Calu3 (cell line): ENCODE data around the gene CYBB. TPM values are rescaled to one million over a fixed set of nuclear protein-coding genes. Genes with fewer than 3 reads are reported as not detected.

ENCODE experiments used
- BruUV-seq: library from RNA; stranded (reverse); fragments of 400-500 nt; replicated peaks from 2 replicates; lab custom pipeline; 2021; lab: Mats Ljungman, UMichigan
- CTCF ChIA-PET: fragments of 300-600 bp; sonication (Branson Sonifier 250); formaldehyde crosslinking; loops from one replicate; lab custom pipeline; 2022; ENCODE audit warnings: antibody characterized with exemption; lab: Charles Lee
- DNase-seq: peaks from one replicate; pipeline ENCODE4 v3.0.0; 2022
- H3K27ac Mint-ChIP-seq: one replicate; pipeline ENCODE4 v1.8.0; 2022; ENCODE audit warnings: mixed read lengths; ENCODE audit not compliant: unreplicated experiment
- H3K27me3 Mint-ChIP-seq: one replicate; pipeline ENCODE4 v1.8.0; 2022; ENCODE audit warnings: mixed read lengths; ENCODE audit not compliant: unreplicated experiment
- H3K36me3 Mint-ChIP-seq: one replicate; pipeline ENCODE4 v1.8.0; 2022; ENCODE audit warnings: mild to moderate bottlenecking, moderate library complexity, mixed read lengths; ENCODE audit not compliant: insufficient read depth, unreplicated experiment
- H3K4me1 Mint-ChIP-seq: one replicate; pipeline ENCODE4 v1.8.0; 2022; ENCODE audit warnings: mild to moderate bottlenecking, low read depth, mixed read lengths; ENCODE audit not compliant: unreplicated experiment
- H3K4me3 Mint-ChIP-seq: one replicate; pipeline ENCODE4 v1.8.0; 2022; ENCODE audit warnings: mild to moderate bottlenecking, low read depth, moderate library complexity, mixed read lengths; ENCODE audit not compliant: unreplicated experiment
- H3K9me3 Mint-ChIP-seq: one replicate; pipeline ENCODE4 v1.8.0; 2022; ENCODE audit warnings: low read depth, mixed read lengths; ENCODE audit not compliant: unreplicated experiment
- CTCF ChIP-seq: fragments of 200-600 bp; IDR thresholded peaks from one replicate; pipeline ENCODE4 v1.8.0; 2022; ENCODE audit warnings: antibody characterized with exemption; ENCODE audit not compliant: unreplicated experiment
- intact Hi-C: fragments of 100-400 bp; cut with micrococcal nuclease; formaldehyde crosslinking; loops from one replicate; pipeline ENCODE4 v1.10.0; 2022; ENCODE audit not compliant: unreplicated experiment
- total RNA-seq: library from RNA; stranded (reverse); gene quantifications from 2 replicates; pipeline ENCODE4 v1.2.3, GENCODE V29; 2022

The CYBB gene
- total RNA-seq, 1 experiment from 2014 or later: 1.8 TPM

- no peak for DNase-seq
- CTCF ChIA-PET: interaction anchor here (2.3 kb wide), 1 partner anchor 78 kb away, joined by 23 read pairs; no protein-coding TSS in a partner anchor
- Mint-ChIP-seq H3K4me3 (no peak overlapping the region), H3K9me3 (no peaks in the 10 kb centered on the region), H3K36me3 (peaks cover 6% of the 10 kb centered on the region), H3K27me3 (no peaks in the 10 kb centered on the region), H3K4me1 (peaks cover 17% of the 10 kb centered on the region), H3K27ac (no peak overlapping the region)
- no TSS peak for BruUV-seq
- intact Hi-C loops: loop anchor here (5.0 kb wide), 1 partner anchor 160 kb away; no protein-coding TSS in a partner anchor
- no peak for TF ChIP-seq CTCF
Observed at GRCh38 chrX:37746951-37747350, 32.9 kb upstream of the CYBB start.

- no peaks in the 10 kb centered on the region for H3K27me3 Mint-ChIP-seq
- TF ChIP-seq CTCF: no peak
- no peaks in the 10 kb centered on the region for H3K36me3 Mint-ChIP-seq
- H3K9me3 Mint-ChIP-seq: no peaks in the 10 kb centered on the region
- DNase-seq: no peak
- no peak overlapping the region for H3K4me3 Mint-ChIP-seq
- H3K4me1 Mint-ChIP-seq: no peaks in the 10 kb centered on the region
- BruUV-seq: no TSS peak
- intact Hi-C loops: loop anchor here (5.0 kb wide), 1 partner anchor 170 kb away; no protein-coding TSS in a partner anchor
- no peak overlapping the region for H3K27ac Mint-ChIP-seq
- CTCF ChIA-PET: no interaction called here
Observed at GRCh38 chrX:37752281-37752680, 27.6 kb upstream of the CYBB start.

- Mint-ChIP-seq H3K4me1 (no peaks in the 10 kb centered on the region), H3K9me3 (no peaks in the 10 kb centered on the region), H3K36me3 (no peaks in the 10 kb centered on the region), H3K27me3 (no peaks in the 10 kb centered on the region), H3K27ac (no peak overlapping the region), H3K4me3 (no peak overlapping the region)
- intact Hi-C loops: loop anchor here (5.0 kb wide), 1 partner anchor 169 kb away; no protein-coding TSS in a partner anchor
- no peak for DNase-seq
- no TSS peak for BruUV-seq
- no peak for TF ChIP-seq CTCF
- CTCF ChIA-PET: no interaction called here
Observed at GRCh38 chrX:37752936-37753335, 26.9 kb upstream of the CYBB start.

GRCh38 chrX:37753384-37753783 is 26.5 kb upstream of the CYBB start:
- no peak overlapping the region for H3K4me3 Mint-ChIP-seq
- TF ChIP-seq CTCF: no peak
- H3K9me3 Mint-ChIP-seq: no peaks in the 10 kb centered on the region
- no peak overlapping the region for H3K27ac Mint-ChIP-seq
- H3K4me1 Mint-ChIP-seq: no peaks in the 10 kb centered on the region
- no peaks in the 10 kb centered on the region for H3K36me3 Mint-ChIP-seq
- no peaks in the 10 kb centered on the region for H3K27me3 Mint-ChIP-seq
- CTCF ChIA-PET: no interaction called here
- BruUV-seq: no TSS peak
- intact Hi-C loops: loop anchor here (5.0 kb wide), 1 partner anchor 169 kb away; no protein-coding TSS in a partner anchor
- DNase-seq: no peak
